Measurements from ENCODE around the gene COMMD3.

The COMMD3 gene

GRCh38 chr10:22366771-22367170 is 50.6 kb downstream of the COMMD3 start:
- DNase-seq (ENCODE audit: low read depth): no peak

GRCh38 chr10:22367471-22367870 is 51.3 kb downstream of the COMMD3 start:
- DNase-seq (ENCODE audit: low read depth): no peak

GRCh38 chr10:22368402-22368801 is 52.2 kb downstream of the COMMD3 start:
- no peak for DNase-seq (ENCODE audit: low read depth)

- no peak for DNase-seq (ENCODE audit: low read depth)
Measured at GRCh38 chr10:22368981-22369380, 52.8 kb downstream of the COMMD3 start.

DNA sequence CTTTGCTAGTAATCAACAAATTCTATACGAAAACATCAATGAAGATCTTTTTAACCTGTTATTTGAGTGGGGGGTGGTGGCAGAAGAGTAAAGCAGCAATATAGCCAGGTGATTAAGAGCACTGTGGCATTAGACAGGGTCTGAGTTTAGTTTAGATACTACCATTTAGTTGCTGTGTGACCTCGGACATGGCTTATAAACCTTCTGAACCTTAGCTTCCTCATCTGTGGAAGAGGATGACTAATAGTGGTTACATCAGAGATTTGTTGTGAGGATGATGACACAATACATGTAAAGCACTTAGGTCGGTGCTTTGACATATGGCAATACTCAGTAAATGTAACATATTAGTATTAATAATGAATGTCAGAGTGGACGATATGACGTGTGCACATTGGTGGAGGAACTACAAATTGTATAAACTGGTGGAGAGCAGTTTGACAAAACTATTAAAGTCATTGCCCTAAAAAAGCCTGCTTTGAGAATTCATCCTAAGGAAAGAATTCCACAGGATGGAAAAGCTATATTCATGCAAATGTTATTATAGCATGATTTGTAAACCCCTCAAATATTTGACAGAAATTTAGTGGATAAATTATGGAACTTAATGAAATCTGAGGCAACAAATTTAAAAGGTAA is 53.4 kb downstream of the COMMD3 start:
- DNase-seq (ENCODE audit: low read depth): no peak

Data from CMK (cell line).